Neural cell (in vitro differentiated cells): ENCODE data around the gene GGA1. TPM values are rescaled to one million over a fixed set of nuclear protein-coding genes. Genes with fewer than 3 reads are reported as not detected.

ENCODE experiments used
- polyA plus RNA-seq: library from polyadenylated mRNA; depleted of rRNA; stranded (reverse); fragments of >200 nt; gene quantifications from 2 replicates; pipeline ENCODE4 v1.2.3, GENCODE V29; 2014
- small RNA-seq, 3 experiments: library from RNA; depleted of rRNA; stranded (forward); fragments of <200 nt; gene quantifications; one replicate each; pipeline ENCODE3, GENCODE V24; 2012

Gene GGA1
- polyA plus RNA-seq, 1 donor from 2014 or later, result 57.5 TPM

Small RNA genes lying within 50 kb of the gene (small RNA-seq; reads per million reads assigned to genes)
- 0 reads per million in 3 experiments for gene RF00017
- 0 to 0.03 (median 0) reads per million in 3 experiments for gene RN7SL385P

Other genes with a start within 250 kb of the GGA1 start
- gene ELFN2, start 181.4 kb upstream of the GGA1 start, polyA plus RNA-seq, result 4.4 and 5.2 TPM in 2 replicates
- gene MFNG, start 122.5 kb upstream of the GGA1 start, polyA plus RNA-seq, result 0.17 TPM in 1 of 2 replicates, not detected in the other
- gene CARD10, start 89.4 kb upstream of the GGA1 start, polyA plus RNA-seq, result 0.36 TPM in 1 of 2 replicates, not detected in the other
- 0.24 TPM in 1 of 2 replicates, not detected in the other for gene CDC42EP1, start 48.4 kb upstream of the GGA1 start, polyA plus RNA-seq
- not detected in 2 replicates for gene LGALS2, start 28.7 kb upstream of the GGA1 start, polyA plus RNA-seq
- 0.63 TPM in 1 of 2 replicates, not detected in the other for gene SH3BP1, start 30.8 kb downstream of the GGA1 start, polyA plus RNA-seq
- 108 and 129 TPM in 2 replicates for gene PDXP, start 49.9 kb downstream of the GGA1 start, polyA plus RNA-seq
- not detected in 2 replicates for gene LGALS1, start 66.8 kb downstream of the GGA1 start, polyA plus RNA-seq
- 77.5 and 90.0 TPM in 2 replicates for gene NOL12, start 77.5 kb downstream of the GGA1 start, polyA plus RNA-seq
- gene TRIOBP, start 88.2 kb downstream of the GGA1 start, polyA plus RNA-seq, result 9.2 and 16.2 TPM in 2 replicates
- 12.2 and 13.0 TPM in 2 replicates for gene GCAT, start 199.1 kb downstream of the GGA1 start, polyA plus RNA-seq
- 0.73 TPM in 1 of 2 replicates, not detected in the other for gene GALR3, start 214.5 kb downstream of the GGA1 start, polyA plus RNA-seq
- gene ANKRD54, start 235.5 kb downstream of the GGA1 start, polyA plus RNA-seq, result 92.4 and 127 TPM in 2 replicates
- gene EIF3L, start 240.6 kb downstream of the GGA1 start, polyA plus RNA-seq, result 352 and 396 TPM in 2 replicates